B cell (primary cell): ENCODE data around the gene RAD23B. TPM values are rescaled to one million over a fixed set of nuclear protein-coding genes. Genes with fewer than 3 reads are reported as not detected.
A peak's percentile ranks its signal among the peaks of the same experiment; 100 is the strongest.

ENCODE experiments used
- ATAC-seq: fragments of 200-7000 bp; cut with Tn5 transposase; one replicate; pipeline ENCODE4 v1.10.0; 2021; ENCODE audit warnings: low read depth, mild to moderate bottlenecking, moderate number of reproducible peaks, moderate library complexity
- CTCF ChIA-PET: fragments of 350-600 bp; sonication (Branson Sonifier 250); formaldehyde crosslinking; loops from one replicate; lab custom pipeline; 2021; ENCODE audit warnings: antibody characterized with exemption, inconsistent platforms; lab: Charles Lee
- POLR2A ChIA-PET: fragments of 350-600 bp; sonication (Branson Sonifier 250); formaldehyde crosslinking; loops from one replicate; lab custom pipeline; 2021; ENCODE audit warnings: antibody characterized with exemption; lab: Charles Lee
- DNase-seq: peaks from one replicate; pipeline ENCODE4 v3.0.0; 2013
- H2AFZ ChIP-seq: 2 replicates; pipeline ENCODE4 v1.6.1; 2012; ENCODE audit warnings: mild to moderate bottlenecking, low read depth, low read length; ENCODE audit not compliant: insufficient read depth, poor library complexity, severe bottlenecking
- H3K27ac ChIP-seq, 2 donors: 1 replicate in 1 of 2; 2 replicates in 1 of 2; pipeline ENCODE4 v1.5.1; 2012 to 2013; ENCODE audit warnings: low read length in 2 of 2, mild to moderate bottlenecking in 2 of 2, moderate library complexity in 1 of 2
- H3K27me3 ChIP-seq, 4 experiments: fragments of 200-600 bp in 1 of 4; sonication (generic) in 1 of 4; replicated peaks in 1 of 4; 1 replicate in 2 of 4; 2 replicates in 2 of 4; pipeline versions ENCODE4 v1.6.1 to v1.7.0; 2013 to 2016; ENCODE audit warnings: low read length in 3 of 4, mild to moderate bottlenecking in 2 of 4, mixed read lengths in 1 of 4, moderate library complexity in 1 of 4; ENCODE audit not compliant: insufficient read depth in 4 of 4, control insufficient read depth in 3 of 4; ENCODE audit errors: control extremely low read depth in 1 of 4
- H3K36me3 ChIP-seq, 2 experiments: replicated peaks in 1 of 2; 1 replicate in 1 of 2; 2 replicates in 1 of 2; pipeline versions ENCODE4 v1.6.1 to v1.7.1; 2013; ENCODE audit warnings: low read length in 1 of 2; ENCODE audit not compliant: insufficient read depth in 2 of 2, control insufficient read depth in 1 of 2; ENCODE audit errors: control extremely low read depth in 1 of 2, extremely low read depth in 1 of 2
- H3K4me1 ChIP-seq, 2 donors: fragments of 200-600 bp in 1 of 2; sonication (generic) in 1 of 2; 1 replicate in 1 of 2; 2 replicates in 1 of 2; pipeline versions ENCODE4 v1.5.1 to v1.6.1; 2013 to 2017; ENCODE audit warnings: low read length in 2 of 2; ENCODE audit not compliant: control insufficient read depth in 2 of 2, insufficient read depth in 2 of 2
- H3K4me2 ChIP-seq: replicated peaks from 2 replicates; pipeline ENCODE3; 2012; ENCODE audit warnings: mild to moderate bottlenecking, low read depth, low read length; ENCODE audit not compliant: poor library complexity, severe bottlenecking
- H3K4me3 ChIP-seq, 5 experiments: fragments of 200-600 bp in 1 of 5; sonication (generic) in 1 of 5; 1 replicate in 3 of 5; 2 replicates in 2 of 5; pipeline versions ENCODE4 v1.5.1 to v1.7.0; 2011 to 2016; ENCODE audit warnings: low read length in 4 of 5, mild to moderate bottlenecking in 4 of 5, low read depth in 2 of 5, control low read depth in 1 of 5, moderate library complexity in 1 of 5; ENCODE audit not compliant: insufficient read depth in 1 of 5; ENCODE audit errors: control extremely low read depth in 1 of 5, extremely low read depth in 1 of 5
- H3K79me2 ChIP-seq: fragments of 200-600 bp; sonication (generic); one replicate; pipeline ENCODE4 v1.6.0; 2016; ENCODE audit warnings: low read length; ENCODE audit not compliant: control insufficient read depth, insufficient read depth
- H3K9ac ChIP-seq: fragments of 200-600 bp; sonication (generic); 2 replicates; pipeline ENCODE4 v1.6.1; 2017; ENCODE audit warnings: mild to moderate bottlenecking, low read length, moderate library complexity
- H3K9me3 ChIP-seq, 3 donors: one replicate each; pipeline versions ENCODE4 v1.6.1 to v1.7.1; 2013; ENCODE audit warnings: low read length in 2 of 3; ENCODE audit not compliant: control insufficient read depth in 2 of 3, insufficient read depth in 1 of 3; ENCODE audit errors: control extremely low read depth in 1 of 3
- H4K20me1 ChIP-seq: 2 replicates; pipeline ENCODE4 v1.6.0; 2012; ENCODE audit warnings: mild to moderate bottlenecking, low read length; ENCODE audit not compliant: insufficient read depth, control insufficient read depth, poor library complexity, severe bottlenecking
- H3K27ac Mint-ChIP-seq: one replicate; pipeline ENCODE4 v1.8.0; 2021; ENCODE audit warnings: mixed read lengths
- H3K27me3 Mint-ChIP-seq: one replicate; pipeline ENCODE4 v1.8.0; 2021; ENCODE audit warnings: mixed read lengths
- H3K4me1 Mint-ChIP-seq: one replicate; pipeline ENCODE4 v1.8.0; 2021; ENCODE audit warnings: mixed read lengths
- H3K4me3 Mint-ChIP-seq: one replicate; pipeline ENCODE4 v1.8.0; 2021; ENCODE audit warnings: mixed read lengths
- H3K9me3 Mint-ChIP-seq: one replicate; pipeline ENCODE4 v1.8.0; 2022; ENCODE audit warnings: mixed read lengths; ENCODE audit not compliant: insufficient read depth
- CTCF ChIP-seq: fragments of 200-600 bp; IDR thresholded peaks from one replicate; pipeline ENCODE4 v1.8.0; 2022; ENCODE audit warnings: antibody characterized with exemption, mild to moderate bottlenecking
- EZH2 ChIP-seq: IDR thresholded peaks from 2 replicates; pipeline ENCODE4 v1.6.1; 2012; ENCODE audit warnings: borderline replicate concordance, low read depth, mild to moderate bottlenecking, moderate library complexity, low read length; ENCODE audit not compliant: insufficient read depth, poor library complexity, severe bottlenecking
- WGBS: methylation state at CpG from one replicate; pipeline ENCODE4 v1.1.5; 2013; ENCODE audit warnings: missing lambda C conversion rate; ENCODE audit not compliant: insufficient coverage; 5-methylcytosine and 5-hydroxymethylcytosine counted together
- intact Hi-C: fragments of 100-400 bp; cut with micrococcal nuclease; formaldehyde crosslinking; loops from one replicate; pipeline ENCODE4 v1.10.0; 2022
- polyA plus RNA-seq: library from polyadenylated mRNA; depleted of rRNA; stranded (reverse); fragments of >200 nt; gene quantifications from 2 replicates; pipeline ENCODE4 v1.2.3, GENCODE V29; 2012
- total RNA-seq, 2 donors: library from RNA; stranded (reverse); fragments of 120-200 nt in 1 of 2; gene quantifications; 1 replicate in 1 of 2; 2 replicates in 1 of 2; pipeline versions ENCODE4 v1.2.3 to v1.2.4, GENCODE V29; 2013 to 2022

RAD23B gene
- total and polyA plus RNA-seq, 2 donors (not counting 1 experiment from before 2014, with no cell fraction given), result 36.8 to 78.2 TPM

GRCh38 chr9:107322643-107323042 lies 39.6 kb downstream of the RAD23B start:
- POLR2A ChIA-PET, result no interaction called here
- H3K4me2 ChIP-seq, result no peak overlapping the region
- no peak for DNase-seq
- H3K4me3 Mint-ChIP-seq, result no peak overlapping the region
- no peak for TF ChIP-seq CTCF
- peaks cover 46% of the 10 kb centered on the region for H4K20me1 ChIP-seq
- H3K36me3 ChIP-seq, result peaks cover 22 to 77% of the 10 kb centered on the region in 2 experiments
- H3K27me3 ChIP-seq, result no peaks in the 10 kb centered on the region
- intact Hi-C loops, result loop anchor here (5.0 kb wide), 1 partner anchor 85 kb away; no protein-coding TSS in a partner anchor
- peaks cover 23% of the 10 kb centered on the region for H3K79me2 ChIP-seq
- H2AFZ ChIP-seq, result no peak overlapping the region
- peaks cover 8% of the 10 kb centered on the region for H3K4me1 Mint-ChIP-seq
- peaks cover 7 to 8% of the 10 kb centered on the region in 2 donors for H3K4me1 ChIP-seq
- no CpG with 5 or more reads among the region's 5 CpGs for WGBS
- no peak overlapping the region for H3K27ac ChIP-seq
- CTCF ChIA-PET, result interaction anchor here (1.0 to 3.9 kb wide), 3 partner anchors 19 to 103 kb away, joined by 3 to 22 read pairs (median 5); no protein-coding TSS in a partner anchor
- H3K27me3 Mint-ChIP-seq, result no peaks in the 10 kb centered on the region
- no peak overlapping the region for H3K9ac ChIP-seq
- ATAC-seq, result no peak
- no peak overlapping the region for H3K4me3 ChIP-seq
- H3K9me3 ChIP-seq, result peaks cover 0 to 7% (median 0%) of the 10 kb centered on the region in 3 donors
- no peaks in the 10 kb centered on the region for H3K9me3 Mint-ChIP-seq
- no peak overlapping the region for H3K27ac Mint-ChIP-seq

- Histone ChIP-seq H3K4me2 (no peak overlapping the region), H3K4me3 (no peak overlapping the region), H4K20me1 (peaks cover 49% of the 10 kb centered on the region), H3K79me2 (peaks cover 23% of the 10 kb centered on the region), H3K9me3 (peaks cover 0 to 7% (median 0%) of the 10 kb centered on the region in 3 donors), H3K36me3 (peaks cover 20 to 74% of the 10 kb centered on the region in 2 experiments), H2AFZ (no peak overlapping the region), H3K9ac (no peak overlapping the region), H3K27me3 (no peaks in the 10 kb centered on the region), H3K27ac (peak overlapping the region in 1 of 2 donors; percentile 19), H3K4me1 (no peaks in the 10 kb centered on the region)
- DNase-seq, result no peak
- POLR2A ChIA-PET, result no interaction called here
- Mint-ChIP-seq H3K27ac (no peak overlapping the region), H3K27me3 (no peaks in the 10 kb centered on the region), H3K9me3 (no peaks in the 10 kb centered on the region), H3K4me1 (no peaks in the 10 kb centered on the region), H3K4me3 (no peak overlapping the region)
- intact Hi-C loops, result loop anchor here (5.0 kb wide), 1 partner anchor 87 kb away; no protein-coding TSS in a partner anchor
- CTCF ChIA-PET, result interaction anchor here (1.0 to 3.9 kb wide), 3 partner anchors 9 to 84 kb away, joined by 3 to 22 read pairs (median 5); no protein-coding TSS in a partner anchor
- TF ChIP-seq CTCF (no peak), EZH2 (no peak)
- 100% methylated on average over 1 of the region's 4 CpGs for WGBS
- no peak for ATAC-seq
These were observed 40.9 kb downstream of the RAD23B start for GRCh38 chr9:107323836-107324585.
